ENCODE measurements around the gene PPP2R5C.
A peak's percentile ranks its signal among the peaks of the same experiment; 100 is the strongest.

The PPP2R5C gene

DNA sequence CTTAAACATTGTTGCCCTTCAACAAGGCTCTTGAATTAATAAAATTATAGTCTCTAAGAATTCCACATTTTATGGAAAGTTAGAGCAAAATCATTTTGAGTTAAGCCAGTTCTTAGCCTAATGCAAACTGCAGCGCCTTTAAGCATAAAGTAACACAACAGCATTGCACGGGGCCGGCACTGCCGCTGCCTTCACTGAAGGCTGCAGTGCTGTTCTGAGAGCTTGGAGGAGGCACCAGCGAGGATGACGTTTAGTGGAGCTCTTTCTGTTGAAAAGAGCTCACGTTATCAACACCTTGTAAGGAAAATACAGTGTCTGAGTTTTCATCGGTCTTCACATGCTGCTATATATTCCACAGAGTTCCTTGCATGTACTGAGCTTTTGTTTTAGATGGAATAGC, 164.6 kb downstream of the PPP2R5C start:
- no peak for DNase-seq

DNA sequence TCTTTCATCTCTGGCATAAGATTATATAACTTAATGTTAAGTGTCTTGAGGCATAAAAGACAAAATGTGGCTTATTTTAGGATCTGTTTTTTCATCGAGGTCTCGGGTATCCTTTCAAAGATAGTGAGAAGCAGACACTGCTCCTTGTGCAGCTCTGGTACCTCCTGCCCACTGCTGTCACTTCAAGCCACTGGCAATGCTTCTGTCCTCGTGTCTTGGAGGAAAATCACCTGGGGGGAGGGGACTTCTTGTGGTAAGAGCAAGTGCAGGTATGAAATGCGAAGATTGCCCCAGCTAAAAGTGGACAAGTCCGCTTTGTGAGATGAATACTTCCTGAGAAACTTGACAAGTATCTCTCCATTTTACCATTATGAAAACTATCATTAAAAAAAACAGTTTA, 165.1 kb downstream of the PPP2R5C start:
- DNase-seq, result no peak

DNA sequence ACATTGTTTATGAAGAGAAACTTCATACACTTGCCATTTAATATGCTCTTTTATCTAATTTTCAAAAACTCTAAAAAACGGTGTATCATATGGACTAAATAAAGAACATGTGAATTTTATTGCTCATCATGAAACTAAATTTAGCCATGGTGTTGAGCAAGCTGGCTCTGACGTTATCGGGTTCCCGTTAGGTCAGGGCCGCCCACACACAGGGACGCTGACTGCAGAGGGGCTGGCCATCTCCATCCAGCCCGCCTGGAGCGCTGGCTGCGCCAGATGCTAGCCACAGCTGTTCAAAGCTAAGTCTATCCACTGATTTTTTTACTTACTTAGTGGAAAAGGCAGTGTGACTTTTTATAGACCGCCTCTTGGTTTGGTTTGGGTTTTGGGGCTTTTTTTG, 166.3 kb downstream of the PPP2R5C start:
- DNase-seq, result no peak

DNA sequence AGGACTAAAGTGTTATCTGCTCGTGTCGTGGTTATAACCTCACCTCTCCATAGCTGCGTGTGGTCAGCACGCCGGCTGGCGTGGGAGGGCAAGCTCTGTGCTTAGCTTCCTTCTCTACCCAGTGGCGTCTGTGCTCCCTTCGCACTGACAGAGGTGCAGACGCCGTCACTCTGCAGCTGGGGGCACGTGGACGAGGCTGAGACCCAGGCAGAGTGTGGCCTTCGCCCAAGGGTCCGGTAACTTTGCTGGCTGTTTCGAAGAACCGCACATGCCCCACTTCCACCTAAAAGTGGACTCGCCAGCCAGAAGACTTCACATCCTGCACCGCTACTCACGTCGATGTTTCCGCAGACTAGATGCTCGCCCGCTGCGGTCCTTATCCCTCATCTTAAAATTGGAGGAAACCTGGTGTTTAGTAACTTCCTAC, 166.9 kb downstream of the PPP2R5C start:
- DNase-seq, result no peak

DNA sequence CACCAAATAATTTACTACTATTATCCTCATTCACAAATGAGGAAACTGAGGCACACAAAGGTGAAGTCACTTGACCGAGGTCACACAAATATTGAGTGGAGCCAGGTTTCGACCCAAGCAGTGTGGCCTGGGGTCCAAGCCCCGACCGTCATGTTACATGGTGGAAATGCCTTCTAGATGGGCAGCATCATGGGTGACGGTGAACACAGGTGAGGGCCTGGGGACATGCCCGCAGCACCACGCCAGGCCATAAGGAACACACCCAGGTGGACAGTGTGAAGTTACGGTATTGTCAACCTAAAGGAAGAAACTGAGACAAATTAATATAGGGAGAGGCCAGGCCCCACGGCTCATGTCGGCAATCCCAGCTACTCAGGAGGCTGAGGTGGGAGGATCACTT, 167.6 kb downstream of the PPP2R5C start:
- DNase-seq, result no peak

DNA sequence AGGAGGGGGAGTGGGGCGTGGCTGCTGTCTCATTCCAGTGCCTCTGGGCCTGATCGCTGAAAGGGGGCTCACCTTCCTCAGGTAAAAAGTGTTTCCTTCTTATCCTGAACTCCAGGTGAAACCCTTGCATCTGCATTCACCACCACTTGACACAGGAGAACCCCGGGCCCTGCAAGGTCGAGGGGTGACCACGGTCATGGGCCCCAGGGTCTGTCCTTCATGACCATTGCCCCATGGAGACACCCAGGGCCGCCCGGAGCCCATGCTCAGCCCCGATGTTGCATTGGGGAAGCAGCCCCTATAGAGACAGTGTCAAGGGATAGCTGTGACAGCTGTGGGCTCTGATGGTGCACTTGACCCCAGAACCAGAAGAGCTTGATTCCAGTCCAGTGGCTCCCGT, 168.4 kb downstream of the PPP2R5C start:
- DNase-seq, result no peak

DNA sequence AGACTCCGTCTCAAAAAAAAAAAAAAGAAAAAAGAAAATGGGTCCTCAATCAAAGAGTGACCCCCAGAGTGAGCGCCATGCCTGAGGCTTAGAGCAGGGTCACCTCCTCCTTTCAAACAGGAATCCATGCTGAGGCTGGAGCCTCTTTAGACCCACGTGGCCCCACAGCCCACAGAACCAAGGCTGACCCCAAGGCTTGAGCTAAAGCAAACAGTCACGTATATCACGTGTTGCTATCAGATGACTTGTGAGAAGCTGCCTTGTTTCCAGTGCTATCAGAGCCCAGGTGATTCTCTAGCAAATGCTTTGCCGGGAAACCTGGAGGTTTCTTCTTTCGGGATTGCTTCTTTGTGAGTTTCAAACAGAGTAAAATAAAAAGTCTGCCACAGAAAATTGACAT, 171.2 kb downstream of the PPP2R5C start:
- no peak for DNase-seq

DNA sequence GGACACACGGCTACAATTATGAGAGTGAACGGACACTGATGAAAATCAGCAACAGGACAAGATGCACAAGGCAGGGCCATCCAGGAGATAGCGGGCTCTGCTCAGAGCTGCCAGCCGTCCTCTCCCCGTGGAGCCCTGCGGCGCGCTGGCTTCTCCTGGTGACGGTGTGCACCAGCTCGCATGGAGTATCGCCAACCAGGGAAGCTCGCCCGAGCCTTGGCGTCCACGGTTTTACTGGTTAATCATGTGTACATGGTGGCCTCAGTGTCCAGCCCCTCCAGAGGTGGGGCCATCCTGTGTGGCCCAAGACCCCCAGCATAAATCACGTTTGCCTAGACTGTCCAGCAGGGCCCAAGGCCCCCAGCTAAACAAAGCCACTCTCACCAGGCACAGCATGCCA, 171.7 kb downstream of the PPP2R5C start:
- no peak for DNase-seq

DNA sequence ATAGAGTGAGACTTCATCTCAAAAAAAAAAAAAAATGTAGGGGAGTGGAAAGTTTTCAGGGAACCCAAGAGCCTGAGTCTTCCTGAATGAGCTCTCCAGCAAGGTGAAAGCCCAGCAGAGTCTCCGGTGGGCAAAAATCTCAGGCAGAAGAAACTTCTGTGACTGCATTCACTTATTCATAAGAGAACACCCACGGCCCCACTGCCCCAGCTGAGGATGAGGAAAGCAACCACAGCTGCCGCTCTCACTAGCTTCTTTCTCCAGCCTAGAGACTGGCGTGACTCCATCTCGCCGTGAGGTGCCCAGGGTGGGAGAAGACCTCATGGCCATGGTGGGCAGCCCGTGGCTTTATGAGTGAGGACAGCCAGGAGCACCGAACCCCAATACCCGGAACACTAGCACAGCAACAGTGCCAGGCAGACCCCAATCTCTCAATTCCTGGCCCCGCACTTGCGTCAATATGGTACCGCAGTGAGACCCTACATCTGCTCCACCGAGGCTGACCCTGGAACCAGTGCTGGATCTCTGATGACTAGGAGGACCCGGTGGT, 173.2 kb downstream of the PPP2R5C start:
- no peak for DNase-seq

DNA sequence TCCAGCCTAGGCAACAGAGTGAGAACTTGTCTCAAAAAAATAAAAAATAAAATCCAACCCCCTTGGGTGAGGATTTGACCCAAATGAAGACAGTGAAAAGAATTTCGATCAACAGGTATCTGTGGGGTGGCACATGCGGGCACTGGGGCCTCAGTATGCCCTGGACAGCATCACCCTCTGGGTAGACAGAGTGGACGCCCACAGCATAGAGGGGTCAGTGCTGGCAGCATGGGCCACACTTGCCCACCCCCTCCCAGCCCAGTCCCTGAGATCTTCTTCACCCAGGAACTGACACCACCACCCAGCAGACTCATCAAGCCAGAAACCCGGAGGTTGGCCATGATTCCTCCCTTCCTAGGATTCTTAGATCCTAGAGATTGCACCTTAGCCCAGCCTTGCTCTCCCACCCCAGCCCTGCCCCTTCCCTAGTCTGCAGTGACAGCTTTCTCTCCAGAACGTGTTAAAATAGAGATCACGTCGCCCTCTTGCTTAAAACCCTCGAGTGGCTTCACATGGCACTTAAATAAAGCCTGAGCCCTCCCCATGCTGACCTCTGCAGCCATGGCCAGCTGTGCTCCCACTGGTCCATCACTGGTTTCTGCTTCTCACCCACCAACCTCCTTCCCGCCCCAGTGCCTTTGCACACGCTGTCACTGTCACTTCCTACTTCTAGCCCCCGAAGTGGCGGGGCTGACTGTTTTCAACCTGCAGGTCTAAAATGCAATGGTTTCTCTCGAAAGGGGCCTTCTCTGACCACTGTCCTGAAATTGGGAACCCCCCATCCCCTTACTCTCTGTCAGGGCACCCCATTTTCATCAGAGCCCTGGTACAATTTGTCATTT, 176.6 kb downstream of the PPP2R5C start:
- DNase-seq, result no peak

DNA sequence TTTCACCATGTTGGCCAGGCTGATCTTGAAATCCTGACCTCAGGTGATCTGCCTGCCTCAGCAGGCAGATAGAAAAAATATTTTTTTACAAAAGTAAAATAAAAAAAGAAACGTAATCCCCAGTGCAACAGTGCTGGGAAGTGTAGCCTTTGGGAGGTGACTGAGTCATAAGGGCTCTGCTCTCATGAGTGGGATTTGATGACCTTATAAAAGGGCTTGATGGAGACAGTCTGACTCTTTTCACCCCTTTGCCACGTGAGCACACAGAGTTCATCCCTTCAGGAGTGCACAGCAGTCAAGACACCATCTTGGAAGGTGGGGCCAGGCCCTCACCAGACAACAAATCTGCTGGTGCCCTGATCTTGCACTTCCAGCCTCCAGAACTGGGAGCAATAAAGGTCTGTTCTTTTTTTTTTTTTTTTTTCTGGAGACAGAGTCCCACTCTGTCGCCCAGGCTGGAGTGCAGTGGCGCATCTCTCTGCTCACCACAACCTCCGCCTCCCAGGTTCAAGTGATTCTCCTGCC, 178.2 kb downstream of the PPP2R5C start:
- no peak for DNase-seq

DNA sequence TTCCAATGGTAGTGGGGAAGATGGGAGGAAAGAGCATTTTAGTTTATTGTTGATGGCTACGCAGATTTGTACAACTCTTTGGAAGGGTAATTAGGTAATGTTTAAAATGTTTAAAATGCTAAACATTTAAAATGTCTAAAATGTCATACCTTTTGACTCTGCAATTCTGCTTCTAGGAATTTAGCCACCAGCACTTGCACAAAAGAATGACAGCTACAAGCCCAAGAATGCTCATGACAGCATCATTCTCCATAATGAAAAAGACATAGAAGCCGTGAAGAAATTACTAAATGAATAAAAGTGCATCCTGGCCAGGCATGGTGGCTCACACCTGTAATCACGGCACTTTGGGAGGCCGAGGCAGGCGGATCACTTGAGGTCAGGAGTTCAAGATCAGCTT, 182.9 kb downstream of the PPP2R5C start:
- no peak for DNase-seq

DNA sequence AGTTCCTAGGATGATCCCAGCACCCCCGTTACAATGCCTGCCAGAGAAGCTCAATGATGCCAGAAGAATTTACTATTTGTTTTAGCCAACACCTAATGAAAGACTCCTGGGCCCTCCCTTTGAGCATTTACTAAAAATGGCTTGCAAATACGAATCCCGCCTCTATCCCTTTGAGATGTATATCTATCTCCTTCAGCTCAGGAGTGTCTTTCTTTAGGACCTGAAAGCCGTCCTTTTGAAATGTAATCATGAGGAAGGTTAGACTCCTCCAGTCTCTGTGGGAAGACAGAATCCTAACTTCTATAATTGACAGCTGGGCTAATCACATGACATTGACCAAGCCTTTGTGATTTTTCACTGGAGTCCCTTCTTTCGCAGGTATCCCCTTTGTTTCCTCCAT, 183.7 kb downstream of the PPP2R5C start:
- DNase-seq, result no peak

DNA sequence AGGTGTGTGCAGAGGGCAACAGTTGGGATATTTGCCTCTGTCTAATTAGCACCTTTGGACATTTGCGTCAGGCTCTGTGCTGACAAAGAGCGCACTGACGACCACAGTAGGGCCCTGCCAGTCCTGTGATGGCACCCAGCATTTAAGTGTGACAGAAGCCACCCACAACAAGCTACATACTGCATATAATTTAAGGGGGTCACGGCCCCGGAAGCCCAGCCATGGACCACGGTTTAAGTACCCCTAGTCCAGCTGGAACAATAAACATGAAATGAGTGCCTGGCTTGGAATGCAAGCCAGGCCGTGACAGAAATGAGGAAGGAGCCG, 186.0 kb downstream of the PPP2R5C start:
- DNase-seq, result no peak

DNA sequence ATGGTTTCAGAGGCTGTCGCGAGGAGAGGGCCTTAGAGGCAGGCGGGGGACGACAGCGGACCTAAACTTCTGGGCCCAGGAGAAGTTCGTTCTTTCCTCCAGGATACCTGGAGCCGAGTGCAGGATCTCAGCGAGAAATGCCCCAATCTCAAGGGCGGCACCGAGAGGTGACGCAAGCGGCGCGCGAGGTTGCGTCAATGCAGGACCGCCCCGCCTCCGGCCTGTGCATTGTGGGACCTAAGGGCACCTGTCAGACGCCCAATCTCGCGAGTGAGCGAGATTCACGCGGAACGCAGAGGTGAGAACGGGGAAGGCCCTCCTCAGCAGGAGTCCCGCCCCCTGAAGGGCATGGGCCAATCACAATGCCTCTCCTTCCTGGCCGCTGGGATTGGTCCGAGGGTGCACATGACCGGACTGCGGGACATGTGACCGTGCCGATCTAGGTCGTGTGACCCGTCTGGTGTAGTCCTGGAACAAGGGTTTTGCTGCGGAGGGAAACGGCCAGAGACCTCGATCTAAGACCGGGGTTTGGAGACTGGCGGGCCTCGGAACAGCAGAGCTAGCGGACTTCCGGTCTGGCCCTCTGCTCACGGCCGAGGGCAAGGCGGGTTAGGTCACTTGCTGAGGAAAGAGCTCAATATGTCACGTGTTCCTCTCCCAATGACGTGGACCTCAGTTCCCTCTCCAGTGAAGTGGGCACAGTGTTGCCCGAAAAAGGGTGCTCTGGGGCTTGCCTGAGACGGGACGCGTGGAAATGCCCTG, 186.6 kb downstream of the PPP2R5C start:
- peak; percentile 99 for DNase-seq

DNA sequence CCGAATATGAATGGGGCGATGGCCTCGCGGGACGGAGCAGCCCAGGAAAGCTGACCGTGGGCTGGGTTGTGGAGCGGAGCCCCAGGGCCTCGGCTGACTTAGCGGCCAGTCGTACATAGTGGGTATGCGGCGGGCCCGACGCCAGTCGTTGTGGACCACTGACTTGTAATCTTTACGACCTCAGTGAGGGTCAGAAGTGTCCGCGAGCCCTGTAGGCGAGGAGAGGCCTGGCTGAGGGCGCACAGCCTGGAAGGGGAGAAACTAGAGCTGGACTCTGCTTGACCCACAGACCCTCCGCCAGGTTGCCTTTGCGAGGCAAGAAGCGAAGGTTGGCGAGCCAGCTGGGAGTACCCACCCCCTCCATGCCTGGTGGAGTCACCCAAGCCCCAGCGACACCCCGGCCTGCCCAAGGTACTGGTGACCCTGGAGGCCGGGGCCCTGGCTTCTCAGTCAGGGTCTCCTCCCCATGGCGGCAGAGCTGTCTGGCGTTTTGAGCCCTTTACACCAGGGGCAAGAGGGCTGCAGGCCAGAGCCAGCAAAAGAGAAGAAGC, 187.2 kb downstream of the PPP2R5C start:
- DNase-seq, result no peak

DNA sequence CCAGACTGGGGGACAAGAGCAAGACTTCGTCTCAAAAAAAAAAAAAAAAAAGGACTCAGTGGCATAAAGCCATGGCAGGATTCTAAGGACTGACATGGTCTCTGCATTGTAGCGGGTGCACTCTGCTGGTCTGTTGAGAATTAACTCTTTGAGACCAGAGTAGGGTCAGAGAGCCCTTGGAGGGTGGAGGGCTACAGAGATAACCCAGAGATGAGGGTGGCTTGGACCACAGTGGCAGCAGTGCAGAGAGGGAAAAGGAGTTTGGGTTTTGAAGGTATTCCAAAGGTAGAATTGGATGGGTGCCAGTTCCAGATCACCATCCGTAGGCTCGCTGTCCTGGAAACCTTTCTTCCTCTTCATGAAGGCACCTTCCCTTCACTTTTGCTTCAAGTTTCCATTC, 188.6 kb downstream of the PPP2R5C start:
- no peak for DNase-seq

DNA sequence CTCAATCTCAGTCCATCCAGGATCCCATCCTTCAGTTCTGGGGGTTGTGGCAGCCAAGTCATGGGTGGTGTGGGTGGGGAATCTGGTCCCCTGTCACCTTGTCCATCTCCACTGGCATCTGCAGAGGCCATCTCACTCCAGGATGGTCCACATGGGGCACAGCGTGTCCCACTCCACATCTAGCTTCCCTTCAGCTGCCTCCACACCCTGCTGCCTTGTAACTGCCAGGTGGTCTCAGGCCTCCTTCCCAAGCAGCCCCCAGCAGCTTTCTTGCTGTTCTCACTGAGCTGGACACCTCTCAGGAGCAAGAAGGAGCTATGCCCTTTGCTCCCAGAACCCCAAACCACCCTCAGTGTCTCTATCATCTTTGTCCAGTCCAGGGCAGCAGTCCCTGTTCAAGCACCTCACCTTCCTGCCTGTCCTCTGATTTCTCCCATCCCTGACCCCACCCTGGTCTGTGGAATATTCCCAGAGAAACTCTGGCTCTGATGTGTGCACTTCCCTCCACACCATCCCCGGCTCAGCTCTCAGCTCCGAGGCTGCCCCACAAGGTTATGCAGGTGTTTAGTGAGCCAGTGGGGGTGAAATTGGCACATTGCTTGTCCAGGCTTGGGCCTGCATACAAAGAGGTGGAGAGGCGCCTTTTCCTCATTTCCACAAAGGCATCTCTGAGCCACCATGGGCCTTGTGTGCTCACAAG, 189.2 kb downstream of the PPP2R5C start:
- no peak for DNase-seq

DNA sequence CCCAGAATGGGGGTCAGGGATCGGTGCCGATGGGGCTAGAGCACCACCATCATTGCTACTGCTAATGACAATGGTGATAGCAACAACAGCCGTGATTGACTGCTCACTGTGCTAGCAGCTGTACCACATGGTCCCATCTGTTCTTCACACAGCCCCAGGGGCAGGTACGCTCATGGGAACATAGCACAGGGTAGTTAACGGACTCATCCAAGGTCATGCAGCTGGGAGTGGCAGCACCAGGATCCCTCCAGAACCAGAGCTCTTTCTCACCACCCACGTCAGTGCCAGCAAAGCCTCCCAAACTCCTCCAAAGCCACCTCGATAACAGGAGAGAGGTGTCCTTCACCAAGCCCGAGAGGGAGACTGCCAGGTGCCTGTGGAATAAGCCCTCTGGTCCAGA, 191.6 kb downstream of the PPP2R5C start:
- no peak for DNase-seq

DNA sequence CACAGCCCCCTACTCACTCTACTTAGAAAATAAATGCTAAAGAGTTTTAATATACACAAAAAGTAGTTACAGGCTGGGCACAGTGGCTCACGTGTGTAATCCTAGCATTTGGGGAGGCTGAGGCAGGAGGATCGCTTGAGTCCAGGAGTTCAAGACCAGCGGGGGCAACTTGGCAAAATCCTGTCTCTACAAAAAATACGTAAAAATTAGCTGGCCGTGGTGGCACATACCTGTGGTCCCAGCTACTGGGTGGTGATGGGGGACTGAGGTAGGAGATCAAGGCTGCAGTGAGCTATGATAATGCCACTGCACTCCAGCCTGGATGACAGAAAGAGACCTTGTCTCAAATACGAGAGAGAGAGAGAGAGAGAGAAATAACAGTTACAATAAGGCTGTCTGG, 193.0 kb downstream of the PPP2R5C start:
- no peak for DNase-seq

DNA sequence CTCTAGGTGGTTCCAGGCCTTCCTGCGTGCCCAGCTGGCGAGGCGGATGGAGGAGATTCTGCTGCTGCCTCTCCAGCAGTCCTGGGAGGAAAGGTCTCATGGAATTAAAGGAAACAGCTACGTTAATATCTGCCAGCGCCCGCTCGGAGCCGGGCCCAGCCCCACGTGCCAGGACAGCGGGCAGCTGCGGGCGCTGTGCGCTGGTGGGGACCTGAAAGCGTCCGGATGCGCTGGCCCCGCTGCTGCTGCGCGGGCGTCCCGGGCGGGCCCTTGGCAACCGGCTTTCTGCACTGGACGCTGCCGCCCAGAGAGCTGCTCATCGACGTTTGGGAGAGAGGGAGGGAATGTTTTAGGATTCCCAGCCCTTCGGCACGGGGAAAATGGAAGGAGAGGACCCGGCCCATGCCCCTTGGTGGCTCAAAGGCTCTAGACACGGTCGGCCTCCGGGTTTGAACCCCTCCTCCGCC, 194.2 kb downstream of the PPP2R5C start:
- no peak for DNase-seq

DNA sequence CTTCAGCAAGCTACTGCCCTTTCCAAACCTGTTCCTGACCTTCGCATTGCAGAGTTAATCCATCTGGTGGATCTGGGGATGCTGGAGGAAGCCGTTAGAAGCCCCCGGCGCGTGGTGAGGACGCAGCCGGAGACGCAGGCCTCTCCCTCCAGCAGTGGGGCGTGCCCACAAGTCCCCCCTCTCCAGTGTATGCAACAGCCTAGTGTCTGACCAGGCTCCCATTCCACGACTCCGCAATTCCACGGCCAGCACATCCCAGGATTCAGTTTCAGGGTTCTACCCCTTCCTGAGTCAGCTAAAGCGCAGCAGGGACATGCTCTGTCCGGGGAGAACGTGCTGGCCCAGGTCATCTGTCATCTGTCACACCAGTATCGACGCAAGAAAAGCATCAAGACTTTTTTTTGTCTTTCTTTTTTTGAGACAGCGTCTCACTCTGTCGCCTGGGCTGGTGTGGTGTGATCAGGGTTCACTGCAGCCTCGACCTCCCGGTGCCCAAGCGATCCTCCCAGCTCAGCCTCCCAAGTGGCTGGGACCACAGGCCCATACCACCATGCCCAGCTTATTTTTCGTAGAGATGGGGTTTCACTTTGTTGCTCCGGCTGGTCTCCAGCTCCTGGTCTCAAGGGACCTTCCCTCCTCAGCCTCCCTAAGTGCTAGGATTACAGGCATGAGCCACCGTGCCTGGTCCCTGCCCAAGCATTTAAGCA, 194.8 kb downstream of the PPP2R5C start:
- no peak for DNase-seq

Data from SW 1271 (cell line).